Endodermal cell (in vitro differentiated cells): ENCODE results near the gene SH3BP5L. TPM values are rescaled to one million over a fixed set of nuclear protein-coding genes. Genes with fewer than 3 reads are reported as not detected.

Experiments
- DNase-seq: peaks from one replicate; pipeline ENCODE4 v3.0.0-alpha.2; 2017
- H3K27ac ChIP-seq: 2 replicates; pipeline ENCODE4 v1.5.1; 2013; ENCODE audit warnings: mild to moderate bottlenecking, low read depth, low read length, moderate library complexity
- H3K27me3 ChIP-seq: 2 replicates; pipeline ENCODE4 v1.6.1; 2013; ENCODE audit warnings: mild to moderate bottlenecking, low read length, moderate library complexity; ENCODE audit not compliant: insufficient read depth, control insufficient read depth, poor library complexity, severe bottlenecking
- H3K36me3 ChIP-seq: 2 replicates; pipeline ENCODE4 v1.7.0; 2013; ENCODE audit warnings: mild to moderate bottlenecking, low read length, moderate library complexity; ENCODE audit not compliant: control insufficient read depth, insufficient read depth
- H3K4me1 ChIP-seq: one replicate; pipeline ENCODE4 v1.7.0; 2013; ENCODE audit warnings: low read length; ENCODE audit not compliant: control insufficient read depth, insufficient read depth
- H3K4me3 ChIP-seq: 2 replicates; pipeline ENCODE4 v1.5.1; 2013; ENCODE audit warnings: mild to moderate bottlenecking, low read length, moderate library complexity
- H3K9ac ChIP-seq: 2 replicates; pipeline ENCODE4 v1.6.1; 2013; ENCODE audit warnings: mild to moderate bottlenecking, low read length, moderate library complexity; ENCODE audit not compliant: poor library complexity, severe bottlenecking; ENCODE audit errors: extremely low read depth
- H3K9me3 ChIP-seq: 2 replicates; pipeline ENCODE4 v1.6.1; 2013; ENCODE audit warnings: mild to moderate bottlenecking, low read length, moderate library complexity; ENCODE audit not compliant: control insufficient read depth
- H3K27ac Mint-ChIP-seq: 2 replicates; pipeline ENCODE4 v1.8.0; 2020; ENCODE audit warnings: mixed read lengths
- H3K27me3 Mint-ChIP-seq: 2 replicates; pipeline ENCODE4 v1.8.0; 2021; ENCODE audit warnings: mild to moderate bottlenecking, mixed read lengths; ENCODE audit not compliant: insufficient read depth
- H3K36me3 Mint-ChIP-seq: 2 replicates; pipeline ENCODE4 v1.8.0; 2020; ENCODE audit warnings: low read depth, mixed read lengths
- H3K4me1 Mint-ChIP-seq: 2 replicates; pipeline ENCODE4 v1.8.0; 2020; ENCODE audit warnings: mixed read lengths
- H3K4me3 Mint-ChIP-seq: 2 replicates; pipeline ENCODE4 v1.8.0; 2020; ENCODE audit warnings: mild to moderate bottlenecking, moderate library complexity, mixed read lengths
- H3K9me3 Mint-ChIP-seq: 2 replicates; pipeline ENCODE4 v1.8.0; 2020; ENCODE audit warnings: mild to moderate bottlenecking, mixed read lengths
- WGBS, 2 experiments: methylation state at CpG; one replicate each; pipeline versions ENCODE4 v1.1.5 to v1.1.7; 2013; ENCODE audit warnings: missing lambda C conversion rate in 2 of 2, mixed read lengths in 1 of 2; ENCODE audit not compliant: insufficient coverage in 1 of 2, insufficient read length in 1 of 2; 5-methylcytosine and 5-hydroxymethylcytosine counted together
- total RNA-seq, 2 donors: library from RNA; stranded (reverse); fragmentation: NEBNext Ultra II Directional in 1 of 2; extraction: Animal tissue kit (Norgen Biotek cat#: 25700) in 1 of 2; gene quantifications; 2 replicates in 1 of 2; 3 replicates in 1 of 2; pipeline ENCODE4 v1.2.1, GENCODE V29; 2021
- TF ChIP-seq, protein P1 (sequence below): fragments of 200-600 bp; sonication (generic); conservative IDR thresholded peaks from 2 replicates; pipeline ENCODE4 v1.5.0; 2021; ENCODE audit warnings: antibody characterized with exemption, mild to moderate bottlenecking

Gene SH3BP5L
- total RNA-seq, 2 donors from 2014 or later: 27.2 to 30.2 TPM

DNA sequence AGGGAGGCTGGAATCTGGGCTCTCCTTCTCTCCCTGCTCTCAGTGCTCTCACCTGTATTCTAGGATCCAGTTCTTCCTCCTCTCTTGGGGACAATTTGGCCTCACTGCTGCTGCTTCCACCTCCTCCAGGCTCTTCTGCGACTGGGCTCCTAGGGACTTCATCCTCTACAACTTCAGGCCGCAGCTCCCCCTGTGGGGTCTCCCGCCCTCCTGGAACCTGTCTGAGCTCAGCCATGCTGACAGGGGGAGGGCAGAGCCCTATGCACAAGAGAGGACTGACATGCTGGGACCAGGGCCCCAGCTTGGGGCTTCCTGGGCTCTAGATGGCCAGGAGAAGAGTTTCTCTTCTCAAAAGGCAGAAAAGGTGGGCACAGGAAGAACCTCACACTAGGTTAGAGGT is 1.0 kb downstream of the SH3BP5L start:
- peak overlapping the region; percentile 95 for H3K4me3 Mint-ChIP-seq
- H3K4me1 Mint-ChIP-seq: peaks cover 19% of the 10 kb centered on the region
- Histone ChIP-seq H3K27me3 (no peaks in the 10 kb centered on the region), H3K27ac (no peak overlapping the region), H3K4me3 (peak overlapping the region; percentile 97), H3K9ac (no peak overlapping the region), H3K9me3 (no peaks in the 10 kb centered on the region), H3K4me1 (peaks cover 5% of the 10 kb centered on the region), H3K36me3 (peaks cover 43% of the 10 kb centered on the region)
- 92% methylated on average over 3 of the region's 3 CpGs; no CpG with 5 or more reads in 1 of the 2 experiments for WGBS, 2 experiments
- peaks cover 30% of the 10 kb centered on the region for H3K36me3 Mint-ChIP-seq
- H3K27me3 Mint-ChIP-seq: no peaks in the 10 kb centered on the region
- no peaks in the 10 kb centered on the region for H3K9me3 Mint-ChIP-seq
- DNase-seq: no peak
- TF ChIP-seq, protein P1, sequence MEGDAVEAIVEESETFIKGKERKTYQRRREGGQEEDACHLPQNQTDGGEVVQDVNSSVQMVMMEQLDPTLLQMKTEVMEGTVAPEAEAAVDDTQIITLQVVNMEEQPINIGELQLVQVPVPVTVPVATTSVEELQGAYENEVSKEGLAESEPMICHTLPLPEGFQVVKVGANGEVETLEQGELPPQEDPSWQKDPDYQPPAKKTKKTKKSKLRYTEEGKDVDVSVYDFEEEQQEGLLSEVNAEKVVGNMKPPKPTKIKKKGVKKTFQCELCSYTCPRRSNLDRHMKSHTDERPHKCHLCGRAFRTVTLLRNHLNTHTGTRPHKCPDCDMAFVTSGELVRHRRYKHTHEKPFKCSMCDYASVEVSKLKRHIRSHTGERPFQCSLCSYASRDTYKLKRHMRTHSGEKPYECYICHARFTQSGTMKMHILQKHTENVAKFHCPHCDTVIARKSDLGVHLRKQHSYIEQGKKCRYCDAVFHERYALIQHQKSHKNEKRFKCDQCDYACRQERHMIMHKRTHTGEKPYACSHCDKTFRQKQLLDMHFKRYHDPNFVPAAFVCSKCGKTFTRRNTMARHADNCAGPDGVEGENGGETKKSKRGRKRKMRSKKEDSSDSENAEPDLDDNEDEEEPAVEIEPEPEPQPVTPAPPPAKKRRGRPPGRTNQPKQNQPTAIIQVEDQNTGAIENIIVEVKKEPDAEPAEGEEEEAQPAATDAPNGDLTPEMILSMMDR: no peak
- peak overlapping the region; percentile 98 for H3K27ac Mint-ChIP-seq

DNA sequence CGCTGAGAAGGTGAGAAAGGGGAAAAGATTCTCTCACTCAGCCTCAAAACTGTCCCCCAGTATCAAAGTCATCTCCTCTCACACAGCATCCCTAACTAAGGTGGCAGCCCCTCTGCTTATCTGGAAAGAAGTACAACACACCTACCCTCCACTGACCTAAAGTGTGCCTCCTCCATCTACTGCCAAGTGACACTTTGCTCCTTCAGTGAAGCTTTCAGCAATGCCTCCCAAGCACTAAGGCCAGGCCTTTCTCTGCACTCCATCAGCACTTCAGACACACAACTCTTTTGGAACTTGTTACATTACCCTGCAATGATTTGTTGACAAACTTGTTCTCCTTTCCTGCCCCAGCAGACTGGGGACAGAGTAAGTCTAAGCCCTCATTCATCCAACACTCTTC is 1.4 kb downstream of the SH3BP5L start:
- peaks cover 30% of the 10 kb centered on the region for H3K36me3 Mint-ChIP-seq
- peak overlapping the region; percentile 97 for H3K4me3 ChIP-seq

DNA sequence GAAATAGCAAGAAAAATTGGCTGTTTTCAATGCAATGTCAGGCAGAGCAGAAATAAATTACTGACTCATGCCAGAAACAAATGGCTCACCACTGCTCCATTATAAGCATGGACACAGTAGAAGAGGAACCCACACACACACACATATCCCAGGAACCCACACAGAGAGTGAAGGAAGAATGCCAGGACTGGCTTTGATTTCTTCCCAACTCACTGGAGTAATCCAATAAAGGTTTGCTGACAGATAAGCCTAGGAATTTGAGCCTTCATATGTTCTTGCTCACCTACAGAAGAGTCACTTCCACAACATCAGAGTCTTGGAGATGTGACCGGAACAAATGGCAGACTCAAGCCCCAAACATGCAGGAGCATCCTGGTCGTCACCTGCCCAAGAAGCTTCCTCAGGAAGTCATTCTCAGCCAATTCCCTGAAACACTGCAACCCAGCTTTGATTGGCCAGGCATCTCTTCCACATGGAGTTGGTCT is 2.2 kb downstream of the SH3BP5L start:
- Mint-ChIP-seq H3K9me3 (no peaks in the 10 kb centered on the region), H3K36me3 (peaks cover 30% of the 10 kb centered on the region), H3K27me3 (no peaks in the 10 kb centered on the region), H3K4me1 (peaks cover 21% of the 10 kb centered on the region), H3K4me3 (peak overlapping the region; percentile 95), H3K27ac (no peak overlapping the region)
- WGBS, 2 experiments: 83 to 91% methylated on average over 1 to 2 of the region's 2 CpGs
- TF ChIP-seq, protein P1: no peak
- DNase-seq: no peak
- H3K27ac ChIP-seq: no peak overlapping the region
- H3K4me3 ChIP-seq: peak overlapping the region; percentile 11
- H3K36me3 ChIP-seq: peaks cover 43% of the 10 kb centered on the region
- peaks cover 5% of the 10 kb centered on the region for H3K4me1 ChIP-seq
- H3K9me3 ChIP-seq: no peaks in the 10 kb centered on the region
- no peaks in the 10 kb centered on the region for H3K27me3 ChIP-seq
- H3K9ac ChIP-seq: no peak overlapping the region

More for the DNA sequence above, 1.4 kb downstream of the SH3BP5L start:
- TF ChIP-seq, protein P1: no peak
- Mint-ChIP-seq H3K9me3 (no peaks in the 10 kb centered on the region), H3K27ac (peak overlapping the region; percentile 74), H3K4me3 (peak overlapping the region; percentile 95), H3K27me3 (no peaks in the 10 kb centered on the region), H3K4me1 (peaks cover 19% of the 10 kb centered on the region)
- Histone ChIP-seq H3K4me1 (peaks cover 5% of the 10 kb centered on the region), H3K36me3 (peaks cover 43% of the 10 kb centered on the region), H3K9me3 (no peaks in the 10 kb centered on the region), H3K27me3 (no peaks in the 10 kb centered on the region), H3K27ac (no peak overlapping the region), H3K9ac (no peak overlapping the region)
- 100% methylated on average over 1 of the region's 1 CpG; no CpG with 5 or more reads in 1 of the 2 experiments for WGBS, 2 experiments
- no peak for DNase-seq
